H1 (cell line): ENCODE measurements around the gene ERI2. TPM values are rescaled to one million over a fixed set of nuclear protein-coding genes. Genes with fewer than 3 reads are reported as not detected.
A peak's percentile ranks its signal among the peaks of the same experiment; 100 is the strongest.

Experiments used
- CTCF ChIA-PET: fragments of 300-600 bp; sonication (Branson Sonifier 250); formaldehyde crosslinking; loops from one replicate; lab custom pipeline; 2021; ENCODE audit not compliant: partially characterized antibody; lab: Charles Lee
- POLR2A ChIA-PET: fragments of 300-600 bp; sonication (Branson Sonifier 250); formaldehyde crosslinking; loops from one replicate; lab custom pipeline; 2021; ENCODE audit warnings: inconsistent platforms; ENCODE audit not compliant: partially characterized antibody; lab: Charles Lee
- DNase-seq, 2 experiments: peaks; one replicate each; pipeline versions ENCODE4 v3.0.0 to v3.0.0-alpha.2; 2010 to 2022; ENCODE audit warnings: low spot score in 2 of 2, low read depth in 1 of 2, mixed read lengths in 1 of 2
- FAIRE-seq: peaks from 2 replicates; lab custom pipeline; 2011; peaks lifted over from hg19 to GRCh38; lab: Jason Lieb, UNC
- H2AFZ ChIP-seq: 2 replicates; pipeline ENCODE4 v1.8.1; 2012; ENCODE audit warnings: low read length, inconsistent platforms
- H2AK5ac ChIP-seq: 2 replicates; pipeline ENCODE4 v1.6.1; 2013; ENCODE audit warnings: low read depth, low read length
- H2BK120ac ChIP-seq: replicated peaks from 2 replicates; pipeline ENCODE3; 2013; ENCODE audit warnings: low read depth, low read length, inconsistent platforms
- H2BK12ac ChIP-seq: 2 replicates; pipeline ENCODE4 v1.6.1; 2013; ENCODE audit warnings: low read depth, low read length
- H2BK15ac ChIP-seq: 2 replicates; pipeline ENCODE4 v1.6.1; 2013; ENCODE audit warnings: low read length
- H2BK20ac ChIP-seq: 2 replicates; pipeline ENCODE4 v1.6.1; 2013; ENCODE audit warnings: low read length
- H2BK5ac ChIP-seq: 2 replicates; pipeline ENCODE4 v1.6.1; 2013; ENCODE audit warnings: low read depth, low read length
- H3K14ac ChIP-seq: 2 replicates; pipeline ENCODE4 v1.6.1; 2013; ENCODE audit warnings: inconsistent platforms; ENCODE audit not compliant: insufficient read length
- H3K18ac ChIP-seq: 2 replicates; pipeline ENCODE4 v1.6.1; 2013; ENCODE audit warnings: low read length; ENCODE audit errors: extremely low read depth
- H3K23ac ChIP-seq: 2 replicates; pipeline ENCODE4 v1.6.1; 2013; ENCODE audit warnings: inconsistent platforms; ENCODE audit not compliant: insufficient read length
- H3K23me2 ChIP-seq: 2 replicates; pipeline ENCODE4 v1.6.1; 2013; ENCODE audit warnings: low read depth, low read length
- H3K27ac ChIP-seq: 2 replicates; pipeline ENCODE4 v1.6.1; 2011; ENCODE audit warnings: low read depth, low read length, inconsistent platforms
- H3K27me3 ChIP-seq, 4 experiments: replicated peaks in 1 of 4; 1 replicate in 1 of 4; 2 replicates in 3 of 4; pipeline versions ENCODE4 v1.6.1 to v1.8.1; 2011 to 2013; ENCODE audit warnings: low read length in 3 of 4, mild to moderate bottlenecking in 3 of 4, inconsistent platforms in 2 of 4, mixed read lengths in 2 of 4, moderate library complexity in 1 of 4; ENCODE audit not compliant: control insufficient read depth in 3 of 4, insufficient read depth in 3 of 4; ENCODE audit errors: extremely low read depth in 1 of 4
- H3K36me3 ChIP-seq, 4 experiments: 2 replicates each; pipeline versions ENCODE4 v1.6.1 to v1.8.1; 2011 to 2013; ENCODE audit warnings: mild to moderate bottlenecking in 4 of 4, low read length in 3 of 4, moderate library complexity in 2 of 4, control low read depth in 1 of 4, inconsistent platforms in 1 of 4; ENCODE audit not compliant: insufficient read depth in 4 of 4, control insufficient read depth in 2 of 4
- H3K4ac ChIP-seq: replicated peaks from 2 replicates; pipeline ENCODE3; 2013; ENCODE audit warnings: low read length, low read depth, mixed read lengths, inconsistent platforms; ENCODE audit not compliant: insufficient read length
- H3K4me1 ChIP-seq, 4 experiments: replicated peaks in 1 of 4; 1 replicate in 1 of 4; 2 replicates in 3 of 4; pipeline versions ENCODE4 v1.6.1 to v1.8.1; 2011 to 2013; ENCODE audit warnings: low read length in 3 of 4, inconsistent platforms in 2 of 4, mixed read lengths in 1 of 4; ENCODE audit not compliant: insufficient read depth in 4 of 4, control insufficient read depth in 3 of 4
- H3K4me2 ChIP-seq, 2 experiments: 2 replicates each; pipeline versions ENCODE4 v1.6.1 to v1.8.1; 2011 to 2013; ENCODE audit warnings: low read depth in 2 of 2, low read length in 2 of 2, control low read depth in 1 of 2, inconsistent platforms in 1 of 2, mild to moderate bottlenecking in 1 of 2; ENCODE audit not compliant: insufficient read depth in 1 of 2
- H3K4me3 ChIP-seq, 4 experiments: fragments of 200-600, 300-600 bp in 1 of 4; sonication (generic), shearing (Covaris generic), sonication (Bioruptor Twin) in 1 of 4; 2 replicates each; pipeline versions ENCODE4 v1.5.1 to v1.8.1; 2011 to 2016; ENCODE audit warnings: low read length in 4 of 4, low read depth in 3 of 4, control low read depth in 2 of 4, inconsistent platforms in 2 of 4, mild to moderate bottlenecking in 2 of 4, mixed read lengths in 1 of 4, moderate library complexity in 1 of 4; ENCODE audit not compliant: insufficient read depth in 2 of 4; ENCODE audit errors: extremely low read depth in 1 of 4
- H3K56ac ChIP-seq: replicated peaks from 2 replicates; pipeline ENCODE3; 2013; ENCODE audit warnings: low read depth, mild to moderate bottlenecking, mixed read lengths, low read length, inconsistent platforms; ENCODE audit not compliant: insufficient read length
- H3K79me1 ChIP-seq: 2 replicates; pipeline ENCODE4 v1.6.1; 2013; ENCODE audit warnings: low read depth, low read length, control low read depth
- H3K79me2 ChIP-seq, 2 experiments: 2 replicates each; pipeline versions ENCODE4 v1.6.1 to v1.8.1; 2012 to 2013; ENCODE audit warnings: low read length in 2 of 2, mild to moderate bottlenecking in 2 of 2, inconsistent platforms in 1 of 2; ENCODE audit not compliant: insufficient read depth in 2 of 2, control insufficient read depth in 1 of 2
- H3K9ac ChIP-seq, 4 experiments: replicated peaks in 1 of 4; 1 replicate in 1 of 4; 2 replicates in 3 of 4; pipeline versions ENCODE4 v1.6.1 to v1.8.1; 2011 to 2013; ENCODE audit warnings: low read depth in 3 of 4, low read length in 3 of 4, control low read depth in 2 of 4, mild to moderate bottlenecking in 2 of 4, moderate library complexity in 2 of 4, inconsistent platforms in 1 of 4; ENCODE audit errors: extremely low read depth in 1 of 4
- H3K9me3 ChIP-seq, 2 experiments: 2 replicates each; pipeline versions ENCODE4 v1.6.1 to v1.8.1; 2012 to 2013; ENCODE audit warnings: mild to moderate bottlenecking in 2 of 2, moderate library complexity in 2 of 2, control low read depth in 1 of 2, inconsistent platforms in 1 of 2, low read depth in 1 of 2, low read length in 1 of 2, mixed read lengths in 1 of 2; ENCODE audit not compliant: insufficient read depth in 2 of 2
- H4K20me1 ChIP-seq, 2 experiments: replicated peaks in 1 of 2; 2 replicates each; pipeline versions ENCODE3 to v1.8.1; 2011 to 2013; ENCODE audit warnings: inconsistent platforms in 2 of 2, low read length in 2 of 2, mild to moderate bottlenecking in 1 of 2; ENCODE audit not compliant: insufficient read depth in 2 of 2, control insufficient read depth in 1 of 2
- H4K5ac ChIP-seq: 2 replicates; pipeline ENCODE4 v1.6.1; 2013; ENCODE audit warnings: low read length, low read depth, mixed read lengths, inconsistent platforms; ENCODE audit not compliant: insufficient read length
- H4K8ac ChIP-seq: 2 replicates; pipeline ENCODE4 v1.8.0; 2013; ENCODE audit warnings: mild to moderate bottlenecking, moderate library complexity, low read length, inconsistent platforms; ENCODE audit not compliant: insufficient read depth; ENCODE audit errors: extremely low read depth
- H4K91ac ChIP-seq: replicated peaks from 2 replicates; pipeline ENCODE3; 2013; ENCODE audit warnings: low read length, mixed read lengths, inconsistent platforms; ENCODE audit not compliant: insufficient read length
- CEBPB ChIP-seq: IDR thresholded peaks from 2 replicates; pipeline ENCODE4 v1.6.1; 2012; ENCODE audit warnings: low read depth, low read length
- CTBP2 ChIP-seq: IDR thresholded peaks from 2 replicates; pipeline ENCODE4 v1.7.0; 2011; ENCODE audit warnings: borderline replicate concordance, mild to moderate bottlenecking, moderate library complexity, mixed read lengths, low read length; ENCODE audit not compliant: insufficient read depth, insufficient read length
- EP300 ChIP-seq, 2 experiments: IDR thresholded peaks; 1 replicate in 1 of 2; 2 replicates in 1 of 2; pipeline ENCODE4 v1.6.1; 2011 to 2012; ENCODE audit warnings: low read depth in 2 of 2, low read length in 2 of 2, mild to moderate bottlenecking in 2 of 2, borderline replicate concordance in 1 of 2, inconsistent platforms in 1 of 2, moderate library complexity in 1 of 2
- KDM5A ChIP-seq: fragments of 200-600 bp; IDR thresholded peaks from 2 replicates; pipeline ENCODE4 v1.7.1; 2012; ENCODE audit warnings: mild to moderate bottlenecking, low read length, inconsistent platforms, mixed read lengths
- MAX ChIP-seq: IDR thresholded peaks from 2 replicates; pipeline ENCODE4 v1.6.1; 2012; ENCODE audit warnings: inconsistent platforms
- POLR2AphosphoS5 ChIP-seq: IDR thresholded peaks from 2 replicates; pipeline ENCODE4 v1.6.1; 2011; ENCODE audit warnings: low read depth, low read length
- SAP30 ChIP-seq: fragments of 300-600 bp; sonication (generic); IDR thresholded peaks from 2 replicates; pipeline ENCODE4 v1.7.1; 2012; ENCODE audit warnings: low read length, moderate library complexity, mild to moderate bottlenecking, inconsistent platforms; ENCODE audit not compliant: insufficient read depth, insufficient replicate concordance
- SP1 ChIP-seq: IDR thresholded peaks from 2 replicates; pipeline ENCODE4 v1.6.1; 2011; ENCODE audit warnings: low read depth, low read length
- SRF ChIP-seq: IDR thresholded peaks from 2 replicates; pipeline ENCODE4 v1.6.1; 2011; ENCODE audit warnings: mild to moderate bottlenecking, low read depth, low read length, moderate library complexity
- TEAD4 ChIP-seq: IDR thresholded peaks from 2 replicates; pipeline ENCODE4 v1.6.1; 2012; ENCODE audit warnings: low read depth, low read length, inconsistent platforms, mixed read lengths
- ZNF274 ChIP-seq: IDR thresholded peaks from 2 replicates; pipeline ENCODE4 v1.7.0; 2012; ENCODE audit warnings: low read length, borderline replicate concordance; ENCODE audit errors: extremely low read depth
- WGBS, 2 experiments: shearing (Covaris generic) in 1 of 2; methylation state at CpG; one replicate each; pipeline versions ENCODE4 v1.1.6 to v1.1.7; 2013 to 2015; ENCODE audit warnings: low lambda C conversion rate in 2 of 2, mixed read lengths in 2 of 2, inconsistent platforms in 1 of 2, low coverage in 1 of 2, missing lambda C conversion rate in 1 of 2; ENCODE audit not compliant: insufficient replicate concordance in 2 of 2, insufficient coverage in 1 of 2, insufficient read length in 1 of 2; ENCODE audit errors: extremely low coverage in 1 of 2, missing lambda C conversion rate in 1 of 2; 5-methylcytosine and 5-hydroxymethylcytosine counted together
- polyA plus RNA-seq, 7 experiments: library from polyadenylated mRNA; depleted of rRNA in 3 of 7; stranded (reverse) in 5 of 7; unstranded in 2 of 7; fragments of >200 nt in 5 of 7; fragments of 200-250 nt in 2 of 7; gene quantifications; 1 replicate in 5 of 7; 2 replicates in 1 of 7; 4 replicates in 1 of 7; pipeline versions ENCODE4 v1.2.1 to v1.2.3, GENCODE V29; 2011 to 2013; ENCODE audit warnings: missing spikeins in 2 of 7, mixed read lengths in 2 of 7
- total RNA-seq: library from RNA; stranded (reverse); fragmentation: NEBNext Ultra II Directional; extraction: Animal tissue kit (Norgen Biotek cat#: 25700); gene quantifications from 2 replicates; pipeline ENCODE4 v1.2.1, GENCODE V29; 2021

ERI2 gene
- total and polyA plus RNA-seq, 2 of the 8 experiments (the other 6 are each of a cell fraction or from before 2014, with no cell fraction given), result 11.0 to 12.6 TPM

- WGBS, 2 experiments, result 23% methylated on average over 10 of the region's 10 CpGs; no CpG with 5 or more reads in 1 of the 2 experiments
- Histone ChIP-seq H3K18ac (no peak within 1 kb of the TSS; the same call in 1 of the 2 replicates), H3K9me3 (no peaks in the 10 kb centered on the region; a peak in 1 of 4 replicates), H3K79me2 (no peaks in the 10 kb centered on the region), H3K4me2 (peak within 1 kb of the TSS; percentile 61 to 96), H4K20me1 (no peaks in the 10 kb centered on the region), H3K27me3 (no peaks in the 10 kb centered on the region; a peak in 1 of 7 replicates), H4K91ac (no peak within 1 kb of the TSS), H3K56ac (no peak within 1 kb of the TSS), H2AK5ac (no peak within 1 kb of the TSS), H2BK20ac (no peak within 1 kb of the TSS), H3K23ac (no peak within 1 kb of the TSS), H3K4me1 (no peaks in the 10 kb centered on the region; a peak in 1 of 7 replicates), H2BK5ac (peak within 1 kb of the TSS; percentile 67; the same call in 1 of the 2 replicates), H3K4ac (no peak within 1 kb of the TSS), H3K79me1 (no peaks in the 10 kb centered on the region), H3K36me3 (no peaks in the 10 kb centered on the region), H4K5ac (no peak within 1 kb of the TSS), H3K23me2 (no peaks in the 10 kb centered on the region), H3K9ac (peak within 1 kb of the TSS in 1 of 4 experiments; percentile 66; a peak in 2 of 7 replicates), H2BK120ac (no peak within 1 kb of the TSS), H3K14ac (no peak within 1 kb of the TSS), H3K4me3 (peak within 1 kb of the TSS; percentile 17 to 71 (median 48); a peak in 6 of 8 replicates), H2AFZ (peak within 1 kb of the TSS; percentile 99), H2BK12ac (no peak within 1 kb of the TSS), H2BK15ac (no peak within 1 kb of the TSS), H3K27ac (0 out of 2 replicates have a peak within 1 kb of the TSS, but pooled peaks have one; percentile 6), H4K8ac (no peak within 1 kb of the TSS)
- ChIA-PET POLR2A (interaction anchor here (1.7 kb wide), 1 partner anchor 40 kb away, joined by 5 read pairs; no protein-coding TSS in a partner anchor), CTCF (interaction anchor here (1.4 to 1.6 kb wide), 3 partner anchors 12 to 378 kb away, joined by 3 to 4 read pairs (median 3); no protein-coding TSS in a partner anchor)
- FAIRE-seq (peak; percentile 95), DNase-seq (peak; percentile 13 to 55)
- TF ChIP-seq KDM5A (no peak), POLR2AphosphoS5 (no peak), EP300 (IDR thresholded peaks at IDR 0.05; ENCODE audit: borderline replicate concordance in 1 of 2, low read depth in 2 of 2, low read length in 2 of 2) (no peak), CEBPB (no peak), SAP30 (no peak), SP1 (peak; percentile 12; the same call in 1 of the 2 replicates), CTBP2 (no peak), MAX (peak; percentile 58; the same call in 1 of the 2 replicates), SRF (no peak), TEAD4 (no peak), ZNF274 (no peak)
Observed at GRCh38 chr16:20763461-20764232, 42.6 kb downstream of the ERI2 start, which contains the start of gene ACSM3. ACSM3 (plus strand) TSS chr16:20764014; CDS start chr16:20770035, 6,021 bp downstream.
